Measurements from ENCODE around the gene CELF4.

DNA sequence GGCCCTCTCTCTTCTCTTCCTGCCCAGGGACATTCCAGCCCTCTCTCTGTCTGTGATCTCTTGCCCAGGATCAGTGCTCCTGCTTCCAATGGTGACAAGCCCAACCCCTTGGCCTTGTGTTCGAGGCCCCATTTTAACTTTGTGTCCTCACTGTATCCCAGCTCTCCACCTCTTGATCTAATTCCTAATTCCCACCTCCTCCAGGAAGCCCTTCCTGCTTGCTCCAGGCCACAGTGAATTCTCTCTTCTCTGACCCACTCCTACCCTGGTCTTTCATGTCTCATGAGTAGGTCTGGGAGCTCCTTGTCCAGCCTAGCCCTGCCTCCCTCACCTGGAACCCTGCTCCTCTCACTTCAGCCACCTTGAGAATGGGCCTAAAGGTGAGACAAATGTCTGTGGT is 249.1 kb downstream of the CELF4 start:
- TF ChIP-seq GATA3 (IDR thresholded peaks at IDR 0.05; ENCODE audit: low read depth, low read length): no peak
- no peak for TF ChIP-seq GATA2 (IDR thresholded peaks at IDR 0.05; ENCODE audit: low read depth, low read length)

Measured in SH-SY5Y (cell line).